Measurements from ENCODE around the gene ARHGAP31.

- no peak for TF ChIP-seq POLR2A (IDR thresholded peaks at IDR 0.05)
- no peak for TF ChIP-seq CTCF (IDR thresholded peaks at IDR 0.05)
Measured at GRCh38 chr3:119362940-119363725, 69.0 kb downstream of the ARHGAP31 start.
